ENCODE measurements around the gene MED25. TPM values are rescaled to one million over a fixed set of nuclear protein-coding genes. Genes with fewer than 3 reads are reported as not detected.

MED25 gene
- total RNA-seq, 1 donor from 2014 or later: 88.8 TPM

DNA sequence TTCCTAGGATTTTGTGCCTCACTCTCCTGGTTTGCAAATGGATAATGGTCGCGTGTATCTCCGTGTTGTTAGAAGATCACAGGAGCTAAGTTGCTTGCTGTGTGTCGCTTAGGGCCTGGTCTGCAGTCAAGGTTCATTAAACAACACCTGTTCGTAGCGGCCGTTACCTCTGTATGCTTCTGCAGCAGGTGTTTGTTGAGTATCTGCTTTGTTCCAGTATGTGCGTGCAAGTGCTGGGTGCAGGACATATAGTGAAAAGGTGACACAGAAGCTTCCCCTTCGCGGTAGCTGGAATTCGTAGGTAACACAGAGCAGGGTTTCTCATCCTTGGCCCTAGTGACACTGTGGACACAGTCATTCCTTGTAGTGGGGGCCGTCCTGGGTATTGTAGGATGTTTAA is 5.4 kb downstream of the MED25 start:
- TF ChIP-seq, protein P1, sequence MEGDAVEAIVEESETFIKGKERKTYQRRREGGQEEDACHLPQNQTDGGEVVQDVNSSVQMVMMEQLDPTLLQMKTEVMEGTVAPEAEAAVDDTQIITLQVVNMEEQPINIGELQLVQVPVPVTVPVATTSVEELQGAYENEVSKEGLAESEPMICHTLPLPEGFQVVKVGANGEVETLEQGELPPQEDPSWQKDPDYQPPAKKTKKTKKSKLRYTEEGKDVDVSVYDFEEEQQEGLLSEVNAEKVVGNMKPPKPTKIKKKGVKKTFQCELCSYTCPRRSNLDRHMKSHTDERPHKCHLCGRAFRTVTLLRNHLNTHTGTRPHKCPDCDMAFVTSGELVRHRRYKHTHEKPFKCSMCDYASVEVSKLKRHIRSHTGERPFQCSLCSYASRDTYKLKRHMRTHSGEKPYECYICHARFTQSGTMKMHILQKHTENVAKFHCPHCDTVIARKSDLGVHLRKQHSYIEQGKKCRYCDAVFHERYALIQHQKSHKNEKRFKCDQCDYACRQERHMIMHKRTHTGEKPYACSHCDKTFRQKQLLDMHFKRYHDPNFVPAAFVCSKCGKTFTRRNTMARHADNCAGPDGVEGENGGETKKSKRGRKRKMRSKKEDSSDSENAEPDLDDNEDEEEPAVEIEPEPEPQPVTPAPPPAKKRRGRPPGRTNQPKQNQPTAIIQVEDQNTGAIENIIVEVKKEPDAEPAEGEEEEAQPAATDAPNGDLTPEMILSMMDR (IDR thresholded peaks at IDR 0.05): no peak
- Mint-ChIP-seq H3K27ac (no peak overlapping the region), H3K36me3 (ENCODE audit: low read depth) (peaks cover 41% of the 10 kb centered on the region), H3K9me3 (no peaks in the 10 kb centered on the region), H3K4me1 (peaks cover 29% of the 10 kb centered on the region), H3K4me3 (no peak overlapping the region), H3K27me3 (no peaks in the 10 kb centered on the region)
- ChIA-PET POLR2A (interaction anchor here (1.2 kb wide), 1 partner anchor 46 kb away, joined by 12 read pairs; no protein-coding TSS in a partner anchor), CTCF (no interaction called here)
- intact Hi-C loops (cut with micrococcal nuclease): no loop called here
- ATAC-seq (ENCODE audit: low read depth): no peak
- DNase-seq: no peak

DNA sequence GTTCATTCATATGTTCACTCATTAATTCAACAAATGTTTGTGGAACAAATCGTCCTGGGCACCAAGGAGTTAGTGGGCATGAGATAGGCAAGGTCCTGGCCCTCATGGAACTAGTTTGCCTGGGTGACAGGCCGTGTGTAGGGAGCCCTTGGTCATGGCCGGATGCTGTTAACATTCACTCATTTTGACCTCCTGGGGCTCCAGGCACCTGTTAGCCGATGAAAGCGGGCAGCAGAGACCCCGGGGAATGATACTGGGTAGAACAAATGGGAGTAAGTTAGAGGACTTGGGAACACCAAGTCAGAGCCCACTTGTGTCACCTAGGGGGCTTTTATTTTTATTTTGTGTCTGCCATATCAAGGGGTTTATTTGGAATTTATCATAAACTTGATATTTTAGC is 6.6 kb downstream of the MED25 start:
- TF ChIP-seq, protein P1 (IDR thresholded peaks at IDR 0.05): no peak
- peaks cover 49% of the 10 kb centered on the region for H3K36me3 Mint-ChIP-seq (ENCODE audit: low read depth)
- DNase-seq (no peak), ATAC-seq (ENCODE audit: low read depth) (no peak)
- H3K4me3 Mint-ChIP-seq: no peak overlapping the region
- H3K27ac Mint-ChIP-seq: no peak overlapping the region
- ChIA-PET POLR2A (no interaction called here), CTCF (no interaction called here)
- H3K9me3 Mint-ChIP-seq: no peaks in the 10 kb centered on the region
- intact Hi-C loops (cut with micrococcal nuclease): no loop called here
- peaks cover 20% of the 10 kb centered on the region for H3K4me1 Mint-ChIP-seq
- no peaks in the 10 kb centered on the region for H3K27me3 Mint-ChIP-seq

- H3K36me3 Mint-ChIP-seq (ENCODE audit: low read depth): peaks cover 60% of the 10 kb centered on the region
- TF ChIP-seq, protein P1 (IDR thresholded peaks at IDR 0.05): no peak
- ChIA-PET CTCF (no interaction called here), POLR2A (no interaction called here)
- H3K4me3 Mint-ChIP-seq: no peak overlapping the region
- no peaks in the 10 kb centered on the region for H3K27me3 Mint-ChIP-seq
- no peak for DNase-seq
- H3K27ac Mint-ChIP-seq: no peak overlapping the region
- ATAC-seq (ENCODE audit: low read depth): no peak
- H3K9me3 Mint-ChIP-seq: no peaks in the 10 kb centered on the region
- intact Hi-C loops (cut with micrococcal nuclease): no loop called here
- H3K4me1 Mint-ChIP-seq: peaks cover 13% of the 10 kb centered on the region
These were observed 8.9 kb downstream of the MED25 start for GRCh38 chr19:49827034-49827433.

DNA sequence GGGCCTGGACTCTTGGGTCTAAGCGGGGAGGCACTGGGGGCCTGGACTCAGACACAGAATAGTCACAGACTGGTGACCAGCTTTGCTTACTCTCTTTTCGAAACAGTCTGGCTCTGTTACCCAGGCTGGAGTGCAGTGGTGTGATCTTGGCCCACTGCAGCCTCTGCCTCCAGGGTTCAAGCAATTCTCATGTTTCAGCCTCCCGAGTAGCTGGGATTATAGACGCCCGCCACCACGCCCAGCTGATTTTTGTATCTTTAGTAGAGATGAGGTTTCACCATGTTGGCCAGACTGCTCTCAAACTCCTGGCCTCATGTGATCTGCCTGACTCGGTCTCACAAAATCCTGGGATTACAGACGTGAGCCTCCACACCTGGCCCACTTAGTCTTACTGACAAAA is 11.1 kb downstream of the MED25 start:
- no peaks in the 10 kb centered on the region for H3K9me3 Mint-ChIP-seq
- H3K36me3 Mint-ChIP-seq (ENCODE audit: low read depth): peaks cover 67% of the 10 kb centered on the region
- CTCF ChIA-PET: no interaction called here
- TF ChIP-seq, protein P1 (IDR thresholded peaks at IDR 0.05): no peak
- peaks cover 2% of the 10 kb centered on the region for H3K4me1 Mint-ChIP-seq
- DNase-seq: no peak
- H3K27ac Mint-ChIP-seq: no peak overlapping the region
- H3K4me3 Mint-ChIP-seq: no peak overlapping the region
- no peaks in the 10 kb centered on the region for H3K27me3 Mint-ChIP-seq
- intact Hi-C loops (cut with micrococcal nuclease): no loop called here
- no peak for ATAC-seq (ENCODE audit: low read depth)
- POLR2A ChIA-PET: interaction anchor here (0.6 kb wide), 1 partner anchor 9 kb away, joined by 4 read pairs; no protein-coding TSS in a partner anchor

DNA sequence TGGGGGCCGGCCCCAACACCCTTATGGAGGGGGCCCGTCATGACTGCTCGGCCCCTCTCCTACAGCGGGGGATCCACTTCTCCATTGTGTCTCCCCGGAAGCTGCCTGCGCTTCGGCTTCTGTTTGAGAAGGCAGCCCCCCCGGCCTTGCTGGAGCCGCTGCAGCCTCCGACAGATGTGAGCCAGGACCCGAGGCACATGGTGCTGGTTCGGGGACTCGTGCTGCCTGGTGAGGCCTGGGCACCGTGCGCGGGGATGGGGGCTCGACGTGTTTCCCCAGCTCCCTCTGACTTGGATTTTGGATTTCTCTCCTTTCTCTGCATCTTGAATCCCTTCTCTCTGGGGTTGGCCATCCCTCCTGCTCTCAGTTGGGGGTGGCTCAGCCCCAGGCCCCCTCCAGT is 11.6 kb downstream of the MED25 start:
- H3K4me3 Mint-ChIP-seq: no peak overlapping the region
- H3K27ac Mint-ChIP-seq: no peak overlapping the region
- DNase-seq (no peak), ATAC-seq (ENCODE audit: low read depth) (no peak)
- H3K9me3 Mint-ChIP-seq: no peaks in the 10 kb centered on the region
- CTCF ChIA-PET: no interaction called here
- H3K4me1 Mint-ChIP-seq: peaks cover 2% of the 10 kb centered on the region
- POLR2A ChIA-PET: no interaction called here
- H3K27me3 Mint-ChIP-seq: no peaks in the 10 kb centered on the region
- H3K36me3 Mint-ChIP-seq (ENCODE audit: low read depth): peaks cover 70% of the 10 kb centered on the region
- intact Hi-C loops (cut with micrococcal nuclease): no loop called here
- TF ChIP-seq, protein P1 (IDR thresholded peaks at IDR 0.05): no peak

All from activated B cell treated with CpG ODN at 0.5 μM for 24 hours (primary cell).